Measurements from ENCODE around the gene ZBED5. TPM values are rescaled to one million over a fixed set of nuclear protein-coding genes. Genes with fewer than 3 reads are reported as not detected.
A peak's percentile ranks its signal among the peaks of the same experiment; 100 is the strongest.

Gene ZBED5
- total RNA-seq, 1 experiment from 2014 or later: 21.0 TPM

- ATAC-seq (no peak), DNase-seq (no peak)
- ChIA-PET CTCF (no interaction called here), POLR2A (ENCODE audit: unreplicated experiment) (no interaction called here)
- Histone ChIP-seq H3K27ac (ENCODE audit: low read length) (no peak overlapping the region), H3K36me3 (ENCODE audit: low read depth, low read length) (peaks cover 3% of the 10 kb centered on the region; the same call in 1 of the 2 replicates), H3K4me3 (ENCODE audit: low read length) (no peak overlapping the region), H3K9me2 (replicated peaks; ENCODE audit: low read length) (no peaks in the 10 kb centered on the region), H4K20me1 (ENCODE audit: low read length) (no peaks in the 10 kb centered on the region), H2AFZ (ENCODE audit: low read length) (no peak overlapping the region), H3K9ac (ENCODE audit: low read length) (no peak overlapping the region), H3K4me2 (ENCODE audit: low read length) (no peak overlapping the region), H3K79me2 (ENCODE audit: low read length) (peaks cover 16% of the 10 kb centered on the region), H3K27me3 (ENCODE audit: low read length) (no peaks in the 10 kb centered on the region), H3K9me3 (ENCODE audit: low read length) (peaks cover 6% of the 10 kb centered on the region), H3K4me1 (ENCODE audit: insufficient read depth, low read length) (peaks cover 20% of the 10 kb centered on the region), H3F3A (ENCODE audit: low read length, unreplicated experiment) (peaks cover under 1% of the 10 kb centered on the region)
- TF ChIP-seq CTCF (conservative IDR thresholded peaks at IDR 0.05; ENCODE audit: low read depth, low read length) (no peak), EZH2 (IDR thresholded peaks at IDR 0.05; ENCODE audit: low read length, unreplicated experiment) (no peak), EZH2phosphoT487 (IDR thresholded peaks at IDR 0.05; ENCODE audit: borderline replicate concordance, low read length) (no peak)
- no TSS peak for BruUV-seq (replicated peaks)
- intact Hi-C loops (cut with micrococcal nuclease): no loop called here
These were observed 24.0 kb upstream of the ZBED5 start for GRCh38 chr11:10881892-10882291.

- no peaks in the 10 kb centered on the region for H3K27me3 ChIP-seq (ENCODE audit: low read length)
- H2AFZ ChIP-seq (ENCODE audit: low read length): no peak overlapping the region
- H3K9me3 ChIP-seq (ENCODE audit: low read length): no peaks in the 10 kb centered on the region; the same call in 1 of the 2 replicates
- H3K79me2 ChIP-seq (ENCODE audit: low read length): peaks cover 20% of the 10 kb centered on the region
- no peaks in the 10 kb centered on the region for H4K20me1 ChIP-seq (ENCODE audit: low read length)
- no peak overlapping the region for H3K27ac ChIP-seq (ENCODE audit: low read length)
- ChIA-PET CTCF (interaction anchor here (0.6 kb wide), 2 partner anchors 55 to 329 kb away, joined by 3 read pairs; no protein-coding TSS in a partner anchor), POLR2A (ENCODE audit: unreplicated experiment) (interaction anchor here (0.7 kb wide), 1 partner anchor 70 kb away, joined by 4 read pairs; no protein-coding TSS in a partner anchor)
- H3K36me3 ChIP-seq (ENCODE audit: low read depth, low read length): peaks cover 5% of the 10 kb centered on the region
- peaks cover 11% of the 10 kb centered on the region for H3F3A ChIP-seq (ENCODE audit: low read length, unreplicated experiment)
- intact Hi-C loops (cut with micrococcal nuclease): no loop called here
- ATAC-seq (no peak), DNase-seq (peak; percentile 79)
- H3K4me3 ChIP-seq (ENCODE audit: low read length): no peak overlapping the region
- H3K4me1 ChIP-seq (ENCODE audit: insufficient read depth, low read length): peaks cover 42% of the 10 kb centered on the region
- no peak overlapping the region for H3K4me2 ChIP-seq (ENCODE audit: low read length)
- TF ChIP-seq EZH2 (IDR thresholded peaks at IDR 0.05; ENCODE audit: low read length, unreplicated experiment) (no peak), CTCF (conservative IDR thresholded peaks at IDR 0.05; ENCODE audit: low read depth, low read length) (peak; percentile 83)
- no peak overlapping the region for H3K9ac ChIP-seq (ENCODE audit: low read length)
- no TSS peak for BruUV-seq (replicated peaks)
- H3K9me2 ChIP-seq (replicated peaks; ENCODE audit: low read length): no peaks in the 10 kb centered on the region
These were observed 20.8 kb upstream of the ZBED5 start for GRCh38 chr11:10878408-10879214.

GRCh38 chr11:10876158-10876557 lies 18.3 kb upstream of the ZBED5 start:
- Histone ChIP-seq H3K4me1 (ENCODE audit: insufficient read depth, low read length) (peaks cover 42% of the 10 kb centered on the region), H2AFZ (ENCODE audit: low read length) (no peak overlapping the region), H3K9me3 (ENCODE audit: low read length) (no peaks in the 10 kb centered on the region), H3K36me3 (ENCODE audit: low read depth, low read length) (peaks cover 24% of the 10 kb centered on the region), H3K27me3 (ENCODE audit: low read length) (no peaks in the 10 kb centered on the region), H3K4me2 (ENCODE audit: low read length) (peak overlapping the region; percentile 81), H3K9ac (ENCODE audit: low read length) (peak overlapping the region; percentile 67), H4K20me1 (ENCODE audit: low read length) (no peaks in the 10 kb centered on the region), H3K27ac (ENCODE audit: low read length) (peak overlapping the region; percentile 98), H3K9me2 (replicated peaks; ENCODE audit: low read length) (no peaks in the 10 kb centered on the region), H3K4me3 (ENCODE audit: low read length) (peak overlapping the region; percentile 51), H3K79me2 (ENCODE audit: low read length) (peaks cover 23% of the 10 kb centered on the region), H3F3A (ENCODE audit: low read length, unreplicated experiment) (peaks cover 11% of the 10 kb centered on the region)
- intact Hi-C loops (cut with micrococcal nuclease): loop anchor here (1.0 kb wide), 1 partner anchor 23 kb away; no protein-coding TSS in a partner anchor
- TF ChIP-seq CTCF (conservative IDR thresholded peaks at IDR 0.05; ENCODE audit: low read depth, low read length) (no peak), EZH2 (IDR thresholded peaks at IDR 0.05; ENCODE audit: low read length, unreplicated experiment) (no peak), EZH2phosphoT487 (IDR thresholded peaks at IDR 0.05; ENCODE audit: borderline replicate concordance, low read length) (no peak)
- DNase-seq (peak; percentile 82), ATAC-seq (peak; percentile 69)
- ChIA-PET CTCF (no interaction called here), POLR2A (ENCODE audit: unreplicated experiment) (interaction anchor here (1.0 to 2.0 kb wide), 3 partner anchors 18 to 67 kb away, joined by 3 to 11 read pairs (median 3); partner anchors contain the start of gene EIF4G2)
- no TSS peak for BruUV-seq (replicated peaks)
